HepG2 (cell line): Measurements from ENCODE around the gene CAPS. TPM values are rescaled to one million over a fixed set of nuclear protein-coding genes. Genes with fewer than 3 reads are reported as not detected.

ENCODE experiments used
- ATAC-seq: fragments of 200-7000 bp; cut with Tn5 transposase; 3 replicates; pipeline ENCODE4 v1.9.1; 2020; ENCODE audit warnings: mild to moderate bottlenecking, moderate library complexity
- BruUV-seq: library from RNA; stranded (reverse); fragments of 400-500 nt; replicated peaks from 2 replicates; lab custom pipeline; 2021; lab: Mats Ljungman, UMichigan
- CTCF ChIA-PET: fragments of 300-600 bp; formaldehyde crosslinking; extraction: SDS; loops from one replicate; lab custom pipeline; 2021; ENCODE audit warnings: low total read pairs, inconsistent platforms, low intra/inter-chr PET ratio; lab: Yijun Ruan, JAX
- POLR2A ChIA-PET: fragments of 350-600 bp; sonication (Branson Sonifier 250); formaldehyde crosslinking; loops from one replicate; lab custom pipeline; 2020; ENCODE audit warnings: antibody characterized with exemption, inconsistent platforms; lab: Yijun Ruan, JAX
- DNase-seq: peaks from one replicate; pipeline ENCODE4 v3.0.0-alpha.2; 2015; ENCODE audit warnings: low spot score
- FAIRE-seq: peaks from 3 replicates; lab custom pipeline; 2011; peaks lifted over from hg19 to GRCh38; lab: Jason Lieb, UNC
- H2AFZ ChIP-seq: one replicate; pipeline ENCODE4 v1.6.1; 2011; ENCODE audit warnings: low read length, inconsistent platforms
- H3K27ac ChIP-seq: fragments of 300-600 bp; 3 replicates; pipeline ENCODE4 v1.8.0; 2011; ENCODE audit warnings: mixed run types, mild to moderate bottlenecking, mixed read lengths, low read length, inconsistent platforms; ENCODE audit not compliant: insufficient read depth; ENCODE audit errors: extremely low read length
- H3K27me3 ChIP-seq, 2 experiments: fragments of 200-600 bp in 1 of 2; 2 replicates in 1 of 2; 3 replicates in 1 of 2; pipeline versions ENCODE4 v1.6.0 to v1.8.0; 2011; ENCODE audit warnings: low read length in 2 of 2, mild to moderate bottlenecking in 2 of 2, moderate library complexity in 2 of 2, inconsistent platforms in 1 of 2; ENCODE audit not compliant: insufficient read depth in 2 of 2, control insufficient read depth in 1 of 2
- H3K36me3 ChIP-seq, 2 experiments: fragments of 200-600 bp in 1 of 2; replicated peaks in 1 of 2; 2 replicates in 1 of 2; 3 replicates in 1 of 2; pipeline versions ENCODE4 v1.5.1 to v1.8.0; 2011; ENCODE audit warnings: low read length in 2 of 2, inconsistent platforms in 1 of 2; ENCODE audit not compliant: insufficient read depth in 2 of 2, control insufficient read depth in 1 of 2
- H3K4me1 ChIP-seq: 2 replicates; pipeline ENCODE4 v1.5.1; 2012; ENCODE audit warnings: low read length, inconsistent platforms; ENCODE audit not compliant: insufficient read depth
- H3K4me2 ChIP-seq: 2 replicates; pipeline ENCODE4 v1.6.0; 2011; ENCODE audit warnings: low read depth, low read length, inconsistent platforms
- H3K4me3 ChIP-seq, 3 experiments: fragments of 200-600 bp in 1 of 3; sonication (generic), shearing (Covaris generic) in 1 of 3; replicated peaks in 1 of 3; 2 replicates each; pipeline ENCODE4 v1.5.1; 2011 to 2016; ENCODE audit warnings: low read length in 3 of 3, inconsistent platforms in 2 of 3, low read depth in 2 of 3, mild to moderate bottlenecking in 2 of 3, control low read depth in 1 of 3, mixed read lengths in 1 of 3; ENCODE audit not compliant: insufficient read depth in 1 of 3
- H3K79me2 ChIP-seq: one replicate; pipeline ENCODE4 v1.6.1; 2011; ENCODE audit warnings: low read length, inconsistent platforms; ENCODE audit not compliant: insufficient read depth
- H3K9ac ChIP-seq: 2 replicates; pipeline ENCODE4 v1.6.0; 2011; ENCODE audit warnings: mild to moderate bottlenecking, low read depth, low read length, inconsistent platforms; ENCODE audit not compliant: insufficient read depth
- H3K9me3 ChIP-seq: 2 replicates; pipeline ENCODE4 v1.5.1; 2012; ENCODE audit warnings: mild to moderate bottlenecking, low read length
- H4K20me1 ChIP-seq: 2 replicates; pipeline ENCODE4 v1.6.0; 2011; ENCODE audit warnings: inconsistent platforms, mild to moderate bottlenecking, low read length, moderate library complexity; ENCODE audit not compliant: insufficient read depth
- FOXO1 ChIP-seq: sonication (generic); formaldehyde crosslinking; IDR thresholded peaks from 2 replicates; pipeline ENCODE4 v1.4.0; 2020; ENCODE audit warnings: missing genetic modification reagents
- HOXD1 ChIP-seq: sonication (generic); formaldehyde crosslinking; IDR thresholded peaks from 2 replicates; pipeline ENCODE4 v1.5.0; 2020; ENCODE audit warnings: missing genetic modification reagents
- SNAPC2 ChIP-seq: sonication (generic); formaldehyde crosslinking; IDR thresholded peaks from 2 replicates; pipeline ENCODE4 v1.8.1; 2022; ENCODE audit warnings: mild to moderate bottlenecking, missing genetic modification reagents
- ZNF550 ChIP-seq: sonication (generic); formaldehyde crosslinking; IDR thresholded peaks from 2 replicates; pipeline ENCODE4 v1.4.0; 2020; ENCODE audit warnings: mild to moderate bottlenecking, missing genetic modification reagents, borderline replicate concordance
- ZNF768 ChIP-seq: sonication (generic); formaldehyde crosslinking; IDR thresholded peaks from 2 replicates; pipeline ENCODE4 v1.4.0; 2020; ENCODE audit warnings: missing genetic modification reagents
- ZNF770 ChIP-seq: sonication (generic); formaldehyde crosslinking; IDR thresholded peaks from 2 replicates; pipeline ENCODE4 v1.5.0; 2020; ENCODE audit warnings: mild to moderate bottlenecking, missing genetic modification reagents
- WGBS: methylation state at CpG from one replicate; pipeline ENCODE4 v1.1.6; 2017; ENCODE audit warnings: low lambda C conversion rate; 5-methylcytosine and 5-hydroxymethylcytosine counted together
- in situ Hi-C: cut with HindIII; loops from 2 replicates; pipeline ENCODE4 v1.10.0; 2017; ENCODE audit warnings: low pct_unique_long_range_greater_than_20kb; ENCODE audit not compliant: extremely low pct_ligation_motif_present
- intact Hi-C: fragments of 100-400 bp; cut with micrococcal nuclease; formaldehyde crosslinking; loops from one replicate; pipeline ENCODE4 v1.10.0; 2022; ENCODE audit not compliant: unreplicated experiment
- polyA plus RNA-seq, 8 experiments: library from polyadenylated mRNA; depleted of rRNA in 3 of 8; stranded (reverse) in 7 of 8; unstranded in 1 of 8; fragments of >200 nt; fragmentation: Illumina TruSeq in 4 of 8; extraction: Trizol in 4 of 8; gene quantifications; 2 replicates each; pipeline versions ENCODE4 v1.2.1 to v1.2.3, GENCODE V29; 2011 to 2016; ENCODE audit warnings: low read depth in 4 of 8, missing spikeins in 1 of 8, mixed read lengths in 1 of 8; ENCODE audit not compliant: insufficient read depth in 1 of 8
- total RNA-seq, 5 experiments: library from RNA; depleted of rRNA; stranded (reverse); fragments of >200 nt; fragmentation: Illumina TruSeq; extraction: Trizol; gene quantifications; 2 replicates each; pipeline ENCODE4 v1.2.3, GENCODE V29; 2016; ENCODE audit warnings: low read depth in 1 of 5

CAPS gene
- total and polyA plus RNA-seq, 2 of the 13 experiments (the other 11 are each of a cell fraction or from before 2014, with no cell fraction given) = 3.1 TPM

- CTCF ChIA-PET = no interaction called here
Observed at GRCh38 chr19:5895890-5896289, 18.2 kb upstream of the CAPS start.

More at GRCh38 chr19:5895890-5896289, 18.2 kb upstream of the CAPS start:
- Histone ChIP-seq H3K9ac (no peak overlapping the region), H3K27me3 (no peaks in the 10 kb centered on the region), H4K20me1 (0 out of 2 replicates have a peak, but pooled peaks cover 7% of the 10 kb centered on the region), H2AFZ (no peak overlapping the region), H3K4me3 (no peak overlapping the region), H3K36me3 (peaks cover 7 to 37% of the 10 kb centered on the region in 2 experiments; a peak in 4 of 5 replicates), H3K27ac (no peak overlapping the region), H3K4me2 (no peak overlapping the region), H3K4me1 (peaks cover 33% of the 10 kb centered on the region), H3K9me3 (no peaks in the 10 kb centered on the region), H3K79me2 (peaks cover 19% of the 10 kb centered on the region)
- in situ Hi-C loops (no loop called here), intact Hi-C loops (no loop called here)
- TF ChIP-seq ZNF768 (CRISPR knock-in tag) = no peak
- no peak for TF ChIP-seq HOXD1
- no peak for TF ChIP-seq ZNF770 (CRISPR knock-in tag)
- TF ChIP-seq FOXO1 = no peak
- no peak for TF ChIP-seq SNAPC2 (CRISPR knock-in tag)
- no peak for TF ChIP-seq ZNF550 (CRISPR knock-in tag)
- DNase-seq = no peak
- POLR2A ChIA-PET = interaction anchor here (0.6 to 1.5 kb wide), 2 partner anchors 8 to 112 kb away, joined by 3 to 7 read pairs; partner anchors contain the start of gene NDUFA11
- no peak for ATAC-seq
- no TSS peak for BruUV-seq
- WGBS = 92% methylated on average over 8 of the region's 8 CpGs
- no peak for FAIRE-seq
